OCI-LY7 (cell line): Measurements from ENCODE around the gene PVALEF. TPM values are rescaled to one million over a fixed set of nuclear protein-coding genes. Genes with fewer than 3 reads are reported as not detected.

ENCODE experiments used
- BruUV-seq: library from RNA; stranded (reverse); fragments of 400-500 nt; replicated peaks from 2 replicates; lab custom pipeline; 2021; lab: Mats Ljungman, UMichigan
- CTCF ChIA-PET: fragments of 300-600 bp; sonication (Branson Sonifier 250); formaldehyde crosslinking; loops from one replicate; lab custom pipeline; 2022; ENCODE audit warnings: antibody characterized with exemption; ENCODE audit not compliant: unreplicated experiment; lab: Charles Lee
- POLR2A ChIA-PET: fragments of 300-600 bp; sonication (Branson Sonifier 250); formaldehyde crosslinking; loops from one replicate; lab custom pipeline; 2022; ENCODE audit warnings: antibody characterized with exemption; lab: Charles Lee
- DNase-seq: peaks from one replicate; pipeline ENCODE4 v3.0.0-alpha.2; 2015; ENCODE audit warnings: low spot score
- H2AFZ ChIP-seq: fragments of 200-600 bp; sonication (generic), shearing (Covaris generic); 2 replicates; pipeline ENCODE4 v1.6.1; 2014; ENCODE audit warnings: mild to moderate bottlenecking, antibody characterized with exemption, low read length, moderate library complexity
- H3K27ac ChIP-seq: fragments of 200-600 bp; sonication (generic); 2 replicates; pipeline ENCODE4 v1.5.1; 2014; ENCODE audit warnings: mixed run types, low read depth, mild to moderate bottlenecking, moderate library complexity, low read length, inconsistent platforms; ENCODE audit not compliant: poor library complexity, severe bottlenecking
- H3K36me3 ChIP-seq: fragments of 200-600 bp; sonication (generic); 2 replicates; pipeline ENCODE4 v1.6.1; 2014; ENCODE audit warnings: mild to moderate bottlenecking, antibody characterized with exemption, low read length, moderate library complexity, mixed read lengths; ENCODE audit not compliant: insufficient read depth
- H3K4me1 ChIP-seq: fragments of 200-600 bp; sonication (generic); 2 replicates; pipeline ENCODE4 v1.5.1; 2014; ENCODE audit warnings: mild to moderate bottlenecking, low read length; ENCODE audit not compliant: insufficient read depth, poor library complexity, severe bottlenecking
- H3K4me2 ChIP-seq: fragments of 200-600 bp; sonication (generic); 2 replicates; pipeline ENCODE4 v1.6.1; 2014; ENCODE audit warnings: mild to moderate bottlenecking, low read length
- H3K4me3 ChIP-seq: fragments of 200-600 bp; sonication (generic); 2 replicates; pipeline ENCODE4 v1.5.1; 2014; ENCODE audit warnings: mild to moderate bottlenecking, low read depth, low read length; ENCODE audit not compliant: poor library complexity, severe bottlenecking
- H3K79me2 ChIP-seq: fragments of 200-600 bp; sonication (generic); 2 replicates; pipeline ENCODE4 v1.6.1; 2016; ENCODE audit warnings: low read depth, mild to moderate bottlenecking, low read length, moderate library complexity, mixed read lengths; ENCODE audit not compliant: insufficient read depth
- H3K9me2 ChIP-seq: fragments of 200-600 bp; sonication (generic); 2 replicates; pipeline ENCODE4 v1.6.1; 2016; ENCODE audit warnings: mild to moderate bottlenecking, low read length, mixed read lengths; ENCODE audit not compliant: insufficient read depth
- H3K9me3 ChIP-seq: fragments of 200-600 bp; sonication (generic); 2 replicates; pipeline ENCODE4 v1.6.1; 2014; ENCODE audit warnings: mild to moderate bottlenecking, mixed run types, low read length, mixed read lengths
- H4K20me1 ChIP-seq: fragments of 200-600 bp; sonication (generic); 2 replicates; pipeline ENCODE4 v1.6.1; 2014; ENCODE audit warnings: mild to moderate bottlenecking, antibody characterized with exemption, low read length, moderate library complexity, mixed read lengths; ENCODE audit not compliant: insufficient read depth
- CTCF ChIP-seq: fragments of 200-600 bp; sonication (generic); conservative IDR thresholded peaks from 2 replicates; pipeline ENCODE4 v1.5.1; 2014; ENCODE audit warnings: mild to moderate bottlenecking, antibody characterized with exemption, low read length, moderate library complexity, mixed read lengths
- EZH2phosphoT487 ChIP-seq: fragments of 200-600 bp; sonication (generic); IDR thresholded peaks from 2 replicates; pipeline ENCODE4 v1.6.1; 2018; ENCODE audit warnings: low read depth, borderline replicate concordance, mild to moderate bottlenecking, mixed run types, antibody characterized with exemption, low read length, moderate library complexity, mixed read lengths
- intact Hi-C: fragments of 100-400 bp; cut with micrococcal nuclease; formaldehyde crosslinking; loops from one replicate; pipeline ENCODE4 v1.10.0; 2022; ENCODE audit not compliant: unreplicated experiment
- total RNA-seq, 2 experiments: library from RNA; depleted of rRNA in 1 of 2; stranded (reverse); fragments of >200 nt in 1 of 2; shearing (Covaris generic) in 1 of 2; gene quantifications; 2 replicates each; pipeline ENCODE4 v1.2.3, GENCODE V29; 2014 to 2022

PVALEF gene
- total RNA-seq, 2 experiments from 2014 or later, result not detected

- DNase-seq, result no peak
- H3K9me3 ChIP-seq, result no peaks in the 10 kb centered on the region
- no peaks in the 10 kb centered on the region for H3K4me1 ChIP-seq
- intact Hi-C loops, result no loop called here
- no peak overlapping the region for H3K4me3 ChIP-seq
- H3K4me2 ChIP-seq, result no peak overlapping the region
- TF ChIP-seq CTCF, result no peak
- POLR2A ChIA-PET, result no interaction called here
- H3K9me2 ChIP-seq, result no peaks in the 10 kb centered on the region
- H3K36me3 ChIP-seq, result no peaks in the 10 kb centered on the region
- no peaks in the 10 kb centered on the region for H4K20me1 ChIP-seq
- CTCF ChIA-PET, result no interaction called here
- no peak overlapping the region for H3K27ac ChIP-seq
- H3K79me2 ChIP-seq, result no peaks in the 10 kb centered on the region
- no peak overlapping the region for H2AFZ ChIP-seq
- BruUV-seq, result no TSS peak
Observed at GRCh38 chr17:81162491-81162890, 2.8 kb upstream of the PVALEF start.

- H3K4me1 ChIP-seq, result no peaks in the 10 kb centered on the region
- H4K20me1 ChIP-seq, result no peaks in the 10 kb centered on the region
- no peaks in the 10 kb centered on the region for H3K9me3 ChIP-seq
- CTCF ChIA-PET, result interaction anchor here (0.6 kb wide), 1 partner anchor 278 kb away, joined by 4 read pairs; no protein-coding TSS in a partner anchor
- H3K4me2 ChIP-seq, result no peak overlapping the region
- no peak overlapping the region for H3K4me3 ChIP-seq
- H3K36me3 ChIP-seq, result no peaks in the 10 kb centered on the region
- H3K79me2 ChIP-seq, result no peaks in the 10 kb centered on the region
- BruUV-seq, result no TSS peak
- intact Hi-C loops, result no loop called here
- H3K27ac ChIP-seq, result no peak overlapping the region
- no peak overlapping the region for H2AFZ ChIP-seq
- DNase-seq, result no peak
- no peak for TF ChIP-seq CTCF
- TF ChIP-seq EZH2phosphoT487, result no peak
- POLR2A ChIA-PET, result no interaction called here
- H3K9me2 ChIP-seq, result no peaks in the 10 kb centered on the region
Observed at GRCh38 chr17:81163051-81163695, 2.1 kb upstream of the PVALEF start.

- no peaks in the 10 kb centered on the region for H4K20me1 ChIP-seq
- no peaks in the 10 kb centered on the region for H3K79me2 ChIP-seq
- no peak for DNase-seq
- no peak for TF ChIP-seq EZH2phosphoT487
- TF ChIP-seq CTCF, result no peak
- POLR2A ChIA-PET, result no interaction called here
- intact Hi-C loops, result no loop called here
- H3K4me2 ChIP-seq, result no peak overlapping the region
- H3K9me3 ChIP-seq, result no peaks in the 10 kb centered on the region
- no peak overlapping the region for H2AFZ ChIP-seq
- CTCF ChIA-PET, result interaction anchor here (0.6 kb wide), 1 partner anchor 277 kb away, joined by 4 read pairs; no protein-coding TSS in a partner anchor
- H3K4me3 ChIP-seq, result no peak overlapping the region
- no peaks in the 10 kb centered on the region for H3K9me2 ChIP-seq
- no peaks in the 10 kb centered on the region for H3K36me3 ChIP-seq
- H3K4me1 ChIP-seq, result no peaks in the 10 kb centered on the region
- no TSS peak for BruUV-seq
- H3K27ac ChIP-seq, result no peak overlapping the region
Observed at GRCh38 chr17:81163703-81164370, 1.5 kb upstream of the PVALEF start.
